NCI-H82 treated with DMSO at 0.1 percent for 48 hours (cell line): ENCODE measurements around the gene SNX25.
"Not testable (repeated sequence)": the region's sequence is repeated elsewhere in the genome, so short reads cannot be mapped to it uniquely, and the experiment has no call there.

Source experiments
- DNase-seq: peaks from one replicate; lab custom pipeline; 2025; ENCODE audit not compliant: unreplicated experiment; lab: John Stamatoyannopoulos, UW

SNX25 gene

DNA sequence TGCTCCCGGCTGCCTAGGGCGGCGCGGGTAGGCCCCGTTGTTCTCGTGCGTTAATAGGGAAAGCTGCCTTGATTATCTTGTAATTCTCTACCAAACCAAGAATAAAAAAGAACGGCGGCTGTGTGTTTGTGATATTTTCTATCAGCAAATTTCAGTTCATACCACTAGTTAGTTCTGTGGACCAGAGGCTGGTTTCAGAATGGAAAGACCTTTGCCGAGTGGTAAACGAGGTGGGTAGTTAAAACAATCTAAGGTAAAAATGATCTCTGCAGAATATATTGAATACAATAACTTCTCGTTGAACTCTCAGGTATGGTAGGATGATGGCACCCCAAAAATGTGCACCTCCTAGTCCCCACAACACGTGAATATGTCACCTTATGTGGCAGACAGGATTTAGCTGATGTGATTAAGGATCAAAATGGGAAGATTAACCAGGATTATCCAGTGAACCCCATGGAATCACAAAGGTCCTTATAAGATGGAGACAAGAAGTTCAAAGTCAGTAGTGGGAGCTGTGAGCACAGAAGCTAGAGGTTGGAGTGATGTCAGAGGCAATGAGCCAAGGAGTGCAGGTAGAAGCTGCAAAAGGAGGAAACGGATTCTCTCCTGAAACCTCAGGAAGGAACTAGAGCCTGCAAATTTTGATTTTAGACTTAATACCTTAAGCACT, 5.0 kb upstream of the SNX25 start:
- peak; percentile 70 for DNase-seq

DNA sequence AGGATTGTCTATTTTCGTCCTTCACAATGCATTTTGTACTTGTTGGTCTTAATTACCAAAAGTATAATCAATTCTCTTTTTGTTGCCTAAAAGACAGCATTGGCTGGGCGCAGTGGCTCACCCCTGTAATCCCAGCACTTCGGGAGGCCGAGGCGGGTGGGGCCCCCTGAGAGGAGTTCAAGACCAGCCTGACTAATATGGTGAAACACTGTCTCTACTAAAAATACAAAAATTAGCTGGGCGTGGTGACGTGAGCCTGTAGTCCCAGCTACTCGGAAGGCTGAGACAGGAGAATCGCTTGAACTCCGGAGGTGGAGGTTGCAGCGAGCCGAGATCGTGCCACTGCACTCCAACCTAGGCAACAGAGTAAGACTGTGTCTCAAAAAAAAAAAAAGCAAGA, 4.3 kb upstream of the SNX25 start:
- not testable (repeated sequence) for DNase-seq

GRCh38 chr4:185205697-185206342, 3.6 kb upstream of the SNX25 start:
- no peak for DNase-seq

GRCh38 chr4:185207466-185207865, 1.9 kb upstream of the SNX25 start:
- no peak for DNase-seq

- DNase-seq: not testable (repeated sequence)
These were observed 379 bp downstream of the SNX25 start for GRCh38 chr4:185209852-185210101.

- no peak for DNase-seq
These were observed 944 bp downstream of the SNX25 start for GRCh38 chr4:185210102-185210981.

DNA sequence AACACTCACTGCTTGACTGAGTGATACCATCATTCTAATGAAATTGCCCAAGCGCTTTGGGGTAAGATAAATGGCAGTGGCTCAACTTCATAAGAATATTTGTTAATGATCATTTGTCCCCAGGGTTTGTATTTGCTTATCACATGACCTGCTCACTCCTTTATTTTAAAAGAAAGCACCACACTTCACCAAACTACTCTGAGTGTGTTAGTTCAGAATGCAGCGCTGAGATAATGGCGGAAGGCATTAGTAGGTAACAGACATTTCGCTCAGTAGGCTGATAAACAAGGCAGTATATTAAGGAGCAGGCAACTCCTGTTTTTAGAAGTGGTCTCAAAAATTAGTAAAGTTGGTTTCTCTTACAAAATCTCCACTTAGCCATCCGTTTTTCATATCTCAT, 1.6 kb downstream of the SNX25 start:
- DNase-seq: no peak

- DNase-seq: no peak
These were observed 2.2 kb downstream of the SNX25 start for GRCh38 chr4:185211641-185212040.

DNA sequence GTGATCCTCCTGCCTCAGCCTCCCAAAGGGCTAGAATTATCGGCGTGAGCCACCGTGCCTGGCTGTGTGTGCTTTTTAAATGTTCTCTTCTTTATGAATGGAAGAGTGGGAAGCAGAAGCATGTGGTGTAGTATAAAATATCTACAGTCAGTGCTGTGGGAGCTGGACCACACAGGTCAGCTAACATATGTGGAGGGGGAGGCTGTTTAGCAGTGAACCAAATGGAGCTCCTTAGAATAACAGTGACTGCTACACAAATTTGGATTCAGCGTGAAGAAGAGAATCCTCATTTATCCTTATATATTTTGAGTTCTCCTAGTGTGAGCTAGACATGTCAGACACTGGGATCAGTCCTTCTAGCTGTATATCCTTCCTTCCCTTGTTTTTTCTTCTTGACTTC, 3.2 kb downstream of the SNX25 start:
- no peak for DNase-seq

GRCh38 chr4:185213877-185214276, 4.5 kb downstream of the SNX25 start:
- DNase-seq: no peak

- no peak for DNase-seq
These were observed 5.9 kb downstream of the SNX25 start for GRCh38 chr4:185215261-185215660.

GRCh38 chr4:185217408-185217975, 8.1 kb downstream of the SNX25 start:
- no peak for DNase-seq

GRCh38 chr4:185218312-185218711, 8.9 kb downstream of the SNX25 start:
- no peak for DNase-seq

DNA sequence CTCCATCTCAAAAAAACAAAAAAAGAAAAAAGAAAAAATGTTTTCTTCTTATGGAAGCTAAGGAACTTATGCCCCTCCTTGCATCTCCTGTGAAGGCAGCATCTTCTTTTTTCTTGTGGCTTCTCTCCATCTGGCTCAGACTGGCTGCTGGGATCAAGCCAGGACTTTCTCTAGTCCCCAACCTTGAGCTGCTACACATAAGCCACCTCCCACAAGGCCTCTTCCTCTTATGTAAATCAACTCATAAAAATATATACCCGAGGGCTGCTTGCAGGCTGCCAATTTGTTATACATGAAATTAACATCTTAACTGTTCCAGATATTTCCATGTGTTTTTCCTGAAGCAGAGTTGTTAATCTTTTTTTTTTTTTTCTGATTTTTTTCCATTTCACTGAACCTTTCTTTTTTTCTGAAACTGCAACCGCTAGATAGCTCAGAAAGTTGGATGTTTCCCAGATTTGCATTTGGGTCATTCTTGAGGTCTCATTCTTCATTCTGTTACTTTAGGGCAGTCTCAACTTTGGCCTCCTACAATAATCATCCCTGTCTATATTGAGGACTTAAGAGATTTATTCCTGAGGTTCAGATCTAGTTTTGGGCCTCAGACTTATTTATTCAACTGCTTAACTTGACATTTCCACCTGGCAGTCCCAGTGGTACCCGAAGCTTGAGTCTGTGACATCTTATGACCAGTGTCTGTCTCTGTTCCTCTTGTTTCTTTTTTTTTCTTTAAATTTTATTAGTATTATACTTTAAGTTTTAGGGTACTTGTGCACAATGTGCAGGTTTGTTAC, 10.3 kb downstream of the SNX25 start:
- DNase-seq: no peak

GRCh38 chr4:185221491-185221890, 12.1 kb downstream of the SNX25 start:
- DNase-seq: no peak

DNA sequence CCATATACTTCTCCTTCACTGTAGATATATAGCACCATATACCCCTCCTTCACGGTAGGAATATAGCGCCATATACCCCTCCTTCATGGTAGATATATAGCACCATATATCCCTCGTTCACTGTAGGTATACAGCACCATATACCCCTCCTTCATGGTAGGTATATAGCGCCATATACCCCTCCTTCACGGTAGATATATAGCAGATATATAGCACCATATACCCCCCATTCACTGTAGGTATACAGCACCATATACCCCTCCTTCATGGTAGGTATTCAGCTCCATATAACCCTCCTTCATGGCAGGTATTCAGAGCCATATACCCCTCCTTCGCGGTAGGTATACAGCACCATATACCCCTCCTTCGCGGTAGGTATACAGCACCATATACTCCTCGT, 12.5 kb downstream of the SNX25 start:
- DNase-seq: no peak

- DNase-seq: no peak
These were observed 13.2 kb downstream of the SNX25 start for GRCh38 chr4:185222598-185222997.

- DNase-seq: no peak
These were observed 15.2 kb downstream of the SNX25 start for GRCh38 chr4:185224597-185224996.

- DNase-seq: no peak
These were observed 16.5 kb downstream of the SNX25 start for GRCh38 chr4:185225940-185226339.

- no peak for DNase-seq
These were observed 17.7 kb downstream of the SNX25 start for GRCh38 chr4:185227131-185227551.

GRCh38 chr4:185227713-185228278, 18.4 kb downstream of the SNX25 start:
- no peak for DNase-seq
